HEK293 (cell line): ENCODE results near the gene TAS2R38.
"Not testable (repeated sequence)": the region's sequence is repeated elsewhere in the genome, so short reads cannot be mapped to it uniquely, and the experiment has no call there.

Experiments used
- CTCF ChIA-PET: fragments of 350-600 bp; formaldehyde crosslinking; extraction: SDS; loops from one replicate; lab custom pipeline; 2021; ENCODE audit warnings: antibody characterized with exemption; lab: Yijun Ruan, JAX
- POLR2A ChIA-PET: fragments of 300-600 bp; formaldehyde crosslinking; extraction: SDS; loops from one replicate; lab custom pipeline; 2020; ENCODE audit warnings: antibody characterized with exemption, inconsistent platforms; lab: Yijun Ruan, JAX
- H3K27ac ChIP-seq: fragments of 200-500 bp; sonication (Bioruptor generic); 2 replicates; pipeline ENCODE4 v1.5.1; 2014; ENCODE audit warnings: low read depth, low read length, control low read depth, inconsistent platforms; ENCODE audit errors: extremely low read depth
- H3K36me3 ChIP-seq, 2 experiments: fragments of 200-500 bp in 1 of 2; sonication (Bioruptor generic) in 1 of 2; 1 replicate in 1 of 2; 2 replicates in 1 of 2; pipeline ENCODE4 v1.5.1; 2014 to 2017; ENCODE audit warnings: inconsistent platforms in 2 of 2, low read length in 2 of 2; ENCODE audit not compliant: control insufficient read depth in 2 of 2, insufficient read depth in 1 of 2
- H3K4me1 ChIP-seq: fragments of 200-500 bp; sonication (Bioruptor generic); 2 replicates; pipeline ENCODE4 v1.5.1; 2014; ENCODE audit warnings: mild to moderate bottlenecking, low read length, inconsistent platforms; ENCODE audit not compliant: control insufficient read depth, insufficient read depth
- H3K4me3 ChIP-seq: 2 replicates; pipeline ENCODE4 v1.5.1; 2011; ENCODE audit warnings: low read depth, mild to moderate bottlenecking, control low read depth, low read length, moderate library complexity
- H3K9me3 ChIP-seq: fragments of 200-500 bp; sonication (Bioruptor generic); 2 replicates; pipeline ENCODE4 v1.5.1; 2014; ENCODE audit warnings: low read depth, low read length, inconsistent platforms; ENCODE audit not compliant: control insufficient read depth, insufficient read depth
- GLI2 ChIP-seq: fragments of 450-650 bp; formaldehyde crosslinking; IDR thresholded peaks from 2 replicates; pipeline ENCODE4; 2017; ENCODE audit warnings: missing biosample characterization, missing genetic modification characterization, low read depth, borderline replicate concordance
- ZBTB21 ChIP-seq: fragments of 450-650 bp; formaldehyde crosslinking; IDR thresholded peaks from 2 replicates; pipeline ENCODE4 v1.5.1; 2017; ENCODE audit warnings: missing biosample characterization, missing genetic modification characterization
- ZNF274 ChIP-seq, 2 experiments: fragments of 200-500 bp in 1 of 2; fragments of 450-650 bp in 1 of 2; sonication (Bioruptor generic) in 1 of 2; formaldehyde crosslinking in 1 of 2; IDR thresholded peaks; 2 replicates each; pipeline versions ENCODE4 v1.5.1 to v1.6.1; 2014 to 2016; ENCODE audit warnings: borderline replicate concordance in 1 of 2, inconsistent platforms in 1 of 2, low read length in 1 of 2, missing biosample characterization in 1 of 2, missing genetic modification characterization in 1 of 2
- ZNF518A ChIP-seq: fragments of 450-650 bp; formaldehyde crosslinking; conservative IDR thresholded peaks from 2 replicates; pipeline ENCODE4 v1.5.1; 2016; ENCODE audit warnings: low read depth, missing biosample characterization, missing genetic modification characterization
- ZNF555 ChIP-seq: fragments of 450-650 bp; formaldehyde crosslinking; conservative IDR thresholded peaks from 2 replicates; pipeline ENCODE4 v1.5.1; 2017; ENCODE audit warnings: missing biosample characterization, mild to moderate bottlenecking, missing genetic modification characterization, inconsistent platforms
- ZSCAN30 ChIP-seq: fragments of 450-650 bp; IDR thresholded peaks from 2 replicates; pipeline ENCODE4 v1.5.1; 2018; ENCODE audit warnings: missing biosample characterization, mild to moderate bottlenecking, missing genetic modification characterization, moderate library complexity
- TF ChIP-seq, protein P1 (sequence below): fragments of 450-650 bp; formaldehyde crosslinking; IDR thresholded peaks from 2 replicates; pipeline ENCODE4 v1.5.1; 2016; ENCODE audit warnings: missing biosample characterization, missing genetic modification characterization

Gene TAS2R38

GRCh38 chr7:141992156-141992555 lies 18.6 kb upstream of the TAS2R38 start (continued):
- no peak for TF ChIP-seq ZNF274 (IDR thresholded peaks at IDR 0.05; ENCODE audit: low read length)
- TF ChIP-seq ZNF274 (tag by site-specific recombination; IDR thresholded peaks at IDR 0.05; ENCODE audit: borderline replicate concordance), result no peak

DNA sequence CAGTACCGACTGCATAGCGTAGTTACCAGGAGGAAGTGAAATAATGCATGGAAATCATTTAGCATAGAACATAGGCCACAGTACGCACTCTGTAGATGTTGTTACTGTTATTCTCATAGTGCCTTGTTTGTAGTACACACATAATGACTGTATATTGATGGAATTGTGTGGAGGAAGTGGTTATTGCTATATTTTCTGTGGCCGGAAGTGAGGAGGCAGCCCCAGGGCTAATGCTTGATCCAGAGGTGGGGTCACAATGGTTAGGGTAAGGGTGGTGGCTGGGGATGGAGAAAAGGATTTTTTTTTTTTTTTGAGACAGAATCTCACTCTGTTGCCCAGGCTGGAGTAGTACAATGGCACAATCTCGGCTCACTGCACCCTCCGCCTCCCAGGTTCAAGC lies 17.6 kb upstream of the TAS2R38 start:
- Histone ChIP-seq H3K4me3 (no peak overlapping the region), H3K27ac (no peak overlapping the region), H3K36me3 (no peaks in the 10 kb centered on the region), H3K9me3 (no peaks in the 10 kb centered on the region), H3K4me1 (no peaks in the 10 kb centered on the region)
- CTCF ChIA-PET, result interaction anchor here (1.2 kb wide), 1 partner anchor 307 kb away, joined by 3 read pairs; no protein-coding TSS in a partner anchor
- POLR2A ChIA-PET, result no interaction called here
- TF ChIP-seq ZSCAN30 (tag by site-specific recombination) (no peak), ZNF518A (tag by site-specific recombination) (no peak), ZBTB21 (tag by site-specific recombination) (no peak), ZNF555 (tag by site-specific recombination) (no peak)
- TF ChIP-seq, protein P1, sequence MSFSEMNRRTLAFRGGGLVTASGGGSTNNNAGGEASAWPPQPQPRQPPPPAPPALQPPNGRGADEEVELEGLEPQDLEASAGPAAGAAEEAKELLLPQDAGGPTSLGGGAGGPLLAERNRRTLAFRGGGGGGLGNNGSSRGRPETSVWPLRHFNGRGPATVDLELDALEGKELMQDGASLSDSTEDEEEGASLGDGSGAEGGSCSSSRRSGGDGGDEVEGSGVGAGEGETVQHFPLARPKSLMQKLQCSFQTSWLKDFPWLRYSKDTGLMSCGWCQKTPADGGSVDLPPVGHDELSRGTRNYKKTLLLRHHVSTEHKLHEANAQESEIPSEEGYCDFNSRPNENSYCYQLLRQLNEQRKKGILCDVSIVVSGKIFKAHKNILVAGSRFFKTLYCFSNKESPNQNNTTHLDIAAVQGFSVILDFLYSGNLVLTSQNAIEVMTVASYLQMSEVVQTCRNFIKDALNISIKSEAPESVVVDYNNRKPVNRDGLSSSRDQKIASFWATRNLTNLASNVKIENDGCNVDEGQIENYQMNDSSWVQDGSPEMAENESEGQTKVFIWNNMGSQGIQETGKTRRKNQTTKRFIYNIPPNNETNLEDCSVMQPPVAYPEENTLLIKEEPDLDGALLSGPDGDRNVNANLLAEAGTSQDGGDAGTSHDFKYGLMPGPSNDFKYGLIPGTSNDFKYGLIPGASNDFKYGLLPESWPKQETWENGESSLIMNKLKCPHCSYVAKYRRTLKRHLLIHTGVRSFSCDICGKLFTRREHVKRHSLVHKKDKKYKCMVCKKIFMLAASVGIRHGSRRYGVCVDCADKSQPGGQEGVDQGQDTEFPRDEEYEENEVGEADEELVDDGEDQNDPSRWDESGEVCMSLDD (tag by site-specific recombination), result no peak
- TF ChIP-seq, all 188 proteins: peak for 0

DNA sequence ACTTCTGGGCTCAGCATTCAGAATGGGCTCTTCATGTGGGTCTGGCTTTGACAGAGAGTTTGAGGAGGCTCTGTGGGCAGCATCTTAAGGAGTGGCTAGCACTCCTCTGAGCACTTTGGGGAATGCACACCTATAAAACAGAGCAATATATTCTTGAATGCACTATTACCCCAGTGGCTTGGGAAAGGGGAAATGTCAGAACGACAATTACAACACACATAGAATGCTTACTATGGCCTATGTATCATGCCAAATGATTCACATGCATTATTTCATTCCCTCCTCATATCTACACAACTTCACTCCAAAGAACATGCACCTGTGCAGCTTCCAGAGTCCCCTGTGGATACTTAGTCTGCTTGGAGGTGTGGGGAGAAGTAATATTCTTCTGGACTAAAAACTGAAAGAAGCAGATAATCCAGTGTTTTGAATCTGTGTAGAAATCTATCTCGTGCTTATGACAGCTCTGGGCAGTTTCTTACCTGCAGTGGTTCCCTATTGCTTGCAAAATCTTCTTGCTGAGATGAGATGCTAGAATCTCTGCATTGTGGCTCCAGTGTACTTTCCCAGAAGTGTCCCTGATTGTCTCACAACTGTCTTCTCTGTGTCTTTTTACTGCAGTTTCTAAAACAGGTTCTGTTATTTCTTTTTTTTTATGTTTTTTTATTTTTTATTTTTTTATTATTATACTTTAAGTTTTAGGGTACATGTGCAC lies 16.6 kb upstream of the TAS2R38 start:
- Histone ChIP-seq H3K36me3 (no peaks in the 10 kb centered on the region), H3K27ac (no peak overlapping the region), H3K4me3 (no peak overlapping the region), H3K4me1 (no peaks in the 10 kb centered on the region), H3K9me3 (no peaks in the 10 kb centered on the region)
- CTCF ChIA-PET, result interaction anchor here (1.8 kb wide), 1 partner anchor 14 kb away, joined by 6 read pairs; no protein-coding TSS in a partner anchor
- POLR2A ChIA-PET, result no interaction called here
- TF ChIP-seq, protein P1 (tag by site-specific recombination), result no peak
- TF ChIP-seq GLI2 (tag by site-specific recombination), result no peak

- H3K9me3 ChIP-seq, CTCF ChIA-PET, H3K4me3 ChIP-seq, H3K27ac ChIP-seq, H3K4me1 ChIP-seq, H3K36me3 ChIP-seq, POLR2A ChIA-PET: not testable (repeated sequence)
Observed at GRCh38 chr7:141987803-141988202, 14.2 kb upstream of the TAS2R38 start.
